ENCODE measurements around the gene MRPL30.
"Not testable (repeated sequence)": the region's sequence is repeated elsewhere in the genome, so short reads cannot be mapped to it uniquely, and the experiment has no call there.

MRPL30 gene

DNA sequence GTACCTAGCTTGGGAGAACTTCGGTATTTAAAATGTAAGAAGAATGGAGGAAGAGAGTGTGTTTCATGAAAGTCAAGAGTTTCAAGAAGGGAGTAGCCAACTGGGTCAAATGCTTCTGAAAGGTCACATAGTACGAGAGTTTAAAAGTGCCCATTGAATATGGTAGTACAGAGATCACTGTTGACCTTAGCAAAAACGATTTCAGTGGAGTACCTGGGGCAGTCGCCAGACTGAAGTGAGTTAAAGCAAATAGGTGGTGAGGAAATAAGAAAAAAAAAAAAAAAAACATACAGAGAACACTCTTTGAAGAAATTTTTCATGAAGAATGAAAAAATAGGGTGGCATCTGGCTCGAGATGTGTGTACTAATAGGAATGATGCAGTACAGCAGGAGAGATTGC is 14.8 kb upstream of the MRPL30 start:
- peak overlapping the region; percentile 38 for H3K27ac Mint-ChIP-seq
- peaks cover 20% of the 10 kb centered on the region for H3K36me3 Mint-ChIP-seq
- H3K4me3 Mint-ChIP-seq, result no peak overlapping the region
- no peaks in the 10 kb centered on the region for H3K9me3 Mint-ChIP-seq
- no peaks in the 10 kb centered on the region for H3K27me3 Mint-ChIP-seq
- H3K4me1 Mint-ChIP-seq, result peaks cover 19% of the 10 kb centered on the region

DNA sequence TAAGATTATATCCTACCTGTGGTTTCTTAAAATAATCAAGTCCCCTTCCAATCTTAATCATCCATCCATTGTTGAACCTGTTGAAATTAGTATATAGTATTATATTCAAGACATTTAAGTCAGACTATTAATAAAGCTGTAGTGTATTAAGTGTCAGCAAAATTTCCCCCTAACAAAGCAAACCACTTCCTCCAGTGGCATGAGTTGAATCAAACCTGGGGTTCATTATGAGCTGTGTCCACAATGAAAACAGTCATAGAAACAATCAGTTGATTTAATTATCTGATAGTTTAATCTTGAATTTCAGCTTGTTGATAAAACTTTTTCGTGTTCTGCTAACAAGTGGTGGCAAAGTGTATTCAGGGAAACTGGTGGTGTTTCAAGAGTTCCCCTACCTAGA is 11.4 kb upstream of the MRPL30 start:
- Mint-ChIP-seq H3K9me3 (no peaks in the 10 kb centered on the region), H3K27me3 (no peaks in the 10 kb centered on the region), H3K36me3 (peaks cover 15% of the 10 kb centered on the region), H3K27ac (peak overlapping the region; percentile 35), H3K4me1 (peaks cover 36% of the 10 kb centered on the region), H3K4me3 (no peak overlapping the region)

DNA sequence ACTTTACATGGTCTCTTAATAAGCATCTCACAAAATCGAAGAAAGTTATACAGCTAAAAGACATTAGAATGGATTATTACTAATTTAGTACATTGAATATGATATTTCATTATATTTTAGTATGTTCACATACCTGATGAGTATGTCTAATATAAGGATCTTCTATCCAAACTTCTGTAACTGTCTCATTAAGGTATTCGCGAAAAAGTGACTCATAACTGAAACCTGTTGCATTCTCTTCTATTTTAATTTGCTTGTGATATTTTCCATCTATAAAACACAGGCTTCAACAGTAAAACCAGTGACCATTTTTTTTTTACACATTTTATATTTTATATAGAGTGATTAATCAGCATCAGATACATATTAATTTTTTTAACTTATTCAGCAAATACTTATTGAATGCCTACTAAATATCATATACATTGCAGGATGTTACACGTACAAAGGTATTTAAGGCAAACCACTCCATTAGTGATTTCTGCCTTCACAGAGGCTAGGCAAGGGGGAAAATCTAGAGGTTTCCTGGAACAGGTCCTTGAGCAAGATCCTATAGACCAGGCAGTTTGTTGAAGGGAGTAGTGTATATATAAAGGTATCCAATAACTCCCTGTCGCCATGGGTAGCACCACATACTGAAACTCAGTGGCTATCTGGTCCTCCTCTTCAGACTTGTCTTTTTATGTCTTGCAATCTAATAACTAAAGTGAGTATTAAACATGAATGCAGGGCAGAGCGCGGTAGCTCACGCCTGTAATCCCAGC is 9.4 kb upstream of the MRPL30 start:
- Mint-ChIP-seq H3K9me3 (no peaks in the 10 kb centered on the region), H3K27ac (peak overlapping the region; percentile 91), H3K27me3 (no peaks in the 10 kb centered on the region), H3K4me1 (peaks cover 49% of the 10 kb centered on the region), H3K36me3 (peaks cover 12% of the 10 kb centered on the region), H3K4me3 (no peak overlapping the region)

DNA sequence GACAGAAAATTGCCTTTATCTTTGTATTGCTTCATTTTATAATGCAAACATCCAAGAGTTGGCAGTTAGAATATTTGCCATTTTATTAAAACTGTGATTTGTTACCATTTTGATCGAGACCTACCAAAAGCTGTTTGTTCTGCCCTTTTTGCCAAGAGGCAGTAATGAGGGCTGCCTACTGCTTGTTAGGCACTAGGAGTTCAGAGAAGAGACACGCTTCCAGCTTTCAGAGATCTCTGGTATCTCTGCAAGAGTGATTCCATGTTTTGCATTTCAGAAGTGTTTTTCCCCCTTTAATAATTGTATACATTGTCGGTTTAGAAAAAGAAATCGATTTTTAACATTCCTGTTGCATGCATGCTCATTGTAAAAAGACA is 628 bp downstream of the MRPL30 start:
- peaks cover 66% of the 10 kb centered on the region for H3K4me1 Mint-ChIP-seq
- H3K4me3 Mint-ChIP-seq, result peak overlapping the region; percentile 100
- no peaks in the 10 kb centered on the region for H3K9me3 Mint-ChIP-seq
- no peak overlapping the region for H3K27ac Mint-ChIP-seq
- H3K27me3 Mint-ChIP-seq, result no peaks in the 10 kb centered on the region
- peaks cover 11% of the 10 kb centered on the region for H3K36me3 Mint-ChIP-seq

DNA sequence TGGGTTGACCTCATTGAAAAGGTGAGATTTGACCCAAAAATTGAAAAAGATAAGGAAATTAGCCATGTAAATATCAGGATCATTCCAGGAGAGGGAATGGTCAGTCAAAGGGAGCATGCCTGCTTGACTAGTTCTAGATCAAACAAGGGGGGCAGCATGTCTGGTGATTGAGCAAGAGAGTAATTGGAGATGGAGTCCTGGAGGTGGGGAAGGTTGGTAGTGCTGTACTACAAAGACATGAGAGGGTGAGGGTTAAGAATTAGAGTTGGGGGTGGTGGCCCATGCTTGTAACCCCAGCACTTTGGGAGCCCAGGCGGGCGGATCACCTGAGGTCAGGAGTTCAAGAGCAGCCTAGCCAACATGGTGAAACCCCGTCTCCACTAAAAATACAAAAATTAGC is 2.0 kb downstream of the MRPL30 start:
- Mint-ChIP-seq H3K4me3 (peak overlapping the region; percentile 38), H3K9me3 (no peaks in the 10 kb centered on the region), H3K36me3 (peaks cover 8% of the 10 kb centered on the region), H3K4me1 (peaks cover 55% of the 10 kb centered on the region), H3K27me3 (no peaks in the 10 kb centered on the region), H3K27ac (peak overlapping the region; percentile 56)

DNA sequence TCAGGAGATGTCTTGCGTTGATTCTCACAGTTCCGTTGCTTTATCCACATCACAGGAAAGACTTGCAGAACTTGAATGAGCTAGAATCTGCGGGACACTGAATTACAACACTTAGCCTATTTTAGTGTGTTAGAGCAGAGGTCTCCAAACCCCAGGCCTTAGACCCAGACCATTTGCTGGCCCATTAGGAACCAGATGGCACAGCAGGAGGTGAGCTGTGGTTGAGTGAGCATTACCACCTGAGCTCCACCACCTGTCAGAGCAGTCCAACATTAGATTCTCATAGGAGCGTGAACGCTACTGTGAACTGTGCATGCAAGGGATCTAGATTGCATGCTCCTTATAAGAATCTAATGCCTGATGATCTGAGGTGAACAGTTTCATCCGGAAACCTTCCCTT is 3.8 kb downstream of the MRPL30 start:
- Mint-ChIP-seq H3K27ac (no peak overlapping the region), H3K9me3 (no peaks in the 10 kb centered on the region), H3K4me1 (peaks cover 51% of the 10 kb centered on the region), H3K27me3 (no peaks in the 10 kb centered on the region), H3K4me3 (no peak overlapping the region), H3K36me3 (peaks cover 10% of the 10 kb centered on the region)

DNA sequence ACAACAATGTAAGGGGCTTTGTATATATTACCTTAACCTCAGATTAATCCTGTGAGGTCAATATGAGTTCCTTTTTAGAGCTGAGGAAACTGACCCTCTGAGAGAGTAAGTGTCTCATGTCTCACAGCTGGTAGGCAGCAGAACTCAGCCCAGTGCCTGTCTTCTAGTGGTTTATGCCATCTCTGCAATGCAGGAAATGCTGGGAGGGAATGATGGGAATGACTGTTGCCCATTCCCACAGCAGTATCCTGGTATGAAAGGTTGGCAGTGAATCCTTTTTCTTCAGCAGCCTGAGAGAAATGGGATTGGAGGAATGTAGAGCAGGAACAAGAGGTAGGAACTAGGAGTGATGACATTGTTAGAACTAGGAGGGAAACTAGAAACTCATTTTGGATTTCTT is 6.0 kb downstream of the MRPL30 start:
- Mint-ChIP-seq H3K27ac (no peak overlapping the region), H3K36me3 (peaks cover 12% of the 10 kb centered on the region), H3K4me1 (peaks cover 48% of the 10 kb centered on the region), H3K27me3 (no peaks in the 10 kb centered on the region), H3K9me3 (no peaks in the 10 kb centered on the region), H3K4me3 (no peak overlapping the region)

DNA sequence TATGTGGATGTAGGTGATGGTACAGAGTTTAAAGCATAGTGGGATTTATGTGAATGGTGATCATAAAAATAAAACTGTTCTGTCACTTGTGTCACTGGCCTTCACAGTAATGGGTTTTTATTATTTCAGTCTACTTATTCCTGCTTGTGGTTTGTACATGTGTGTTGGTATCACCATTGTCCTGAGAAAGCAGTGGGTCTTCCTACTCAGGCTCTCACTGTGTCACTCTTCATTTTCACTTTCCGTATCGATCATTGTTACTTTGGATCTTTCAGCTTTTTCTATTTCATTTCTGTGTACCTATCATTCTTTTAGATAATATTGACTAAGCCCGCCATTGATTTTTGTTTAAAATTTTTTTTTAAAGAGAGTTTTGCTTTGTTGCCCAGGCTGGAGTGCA is 7.4 kb downstream of the MRPL30 start:
- Mint-ChIP-seq H3K27ac (no peak overlapping the region), H3K9me3 (no peaks in the 10 kb centered on the region), H3K4me3 (no peak overlapping the region), H3K27me3 (no peaks in the 10 kb centered on the region), H3K36me3 (peaks cover 17% of the 10 kb centered on the region), H3K4me1 (peaks cover 41% of the 10 kb centered on the region)

DNA sequence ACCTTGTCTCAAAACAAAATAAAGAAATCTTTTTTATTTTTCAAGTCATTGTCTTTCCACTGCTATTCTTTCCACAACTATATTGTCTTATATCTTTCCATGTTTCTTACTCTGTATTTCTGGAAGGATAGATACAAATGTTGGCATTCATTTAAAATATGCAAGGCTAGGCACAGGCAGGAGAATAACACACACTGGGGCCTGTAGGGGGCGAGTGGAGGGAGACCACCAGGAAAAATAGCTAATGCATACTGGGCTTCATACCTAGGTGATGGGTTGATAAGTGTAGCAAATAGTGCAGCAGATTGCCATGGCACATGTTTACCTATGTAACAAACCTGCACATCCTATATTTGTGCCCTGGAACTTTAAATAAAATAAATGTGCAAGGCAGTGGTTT is 9.6 kb downstream of the MRPL30 start:
- H3K4me3 Mint-ChIP-seq, result no peak overlapping the region
- no peaks in the 10 kb centered on the region for H3K9me3 Mint-ChIP-seq
- no peak overlapping the region for H3K27ac Mint-ChIP-seq
- H3K27me3 Mint-ChIP-seq, result no peaks in the 10 kb centered on the region
- peaks cover 23% of the 10 kb centered on the region for H3K36me3 Mint-ChIP-seq
- H3K4me1 Mint-ChIP-seq, result peaks cover 27% of the 10 kb centered on the region

DNA sequence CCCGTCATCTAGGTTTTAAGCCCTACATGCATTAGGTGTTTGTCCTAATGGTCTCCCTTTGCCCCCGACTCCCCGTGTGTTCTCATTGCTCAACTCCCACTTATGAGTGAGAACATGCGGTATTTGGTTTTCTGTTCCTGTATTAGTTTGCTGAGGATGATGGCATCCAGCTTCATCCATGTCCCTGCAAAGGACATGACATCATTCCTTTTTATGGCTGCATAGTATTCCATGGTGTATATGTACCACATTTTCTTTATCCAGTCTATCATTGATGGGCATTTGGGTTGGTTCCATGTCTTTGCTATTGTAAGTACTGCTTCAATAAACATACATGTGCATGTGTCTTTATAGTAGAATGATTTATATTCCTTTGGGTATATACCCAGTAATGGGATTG is 11.4 kb downstream of the MRPL30 start:
- H3K4me3 Mint-ChIP-seq, H3K27me3 Mint-ChIP-seq, H3K9me3 Mint-ChIP-seq, H3K27ac Mint-ChIP-seq: not testable (repeated sequence)
- Mint-ChIP-seq H3K36me3 (peaks cover 23% of the 10 kb centered on the region), H3K4me1 (peaks cover 24% of the 10 kb centered on the region)

DNA sequence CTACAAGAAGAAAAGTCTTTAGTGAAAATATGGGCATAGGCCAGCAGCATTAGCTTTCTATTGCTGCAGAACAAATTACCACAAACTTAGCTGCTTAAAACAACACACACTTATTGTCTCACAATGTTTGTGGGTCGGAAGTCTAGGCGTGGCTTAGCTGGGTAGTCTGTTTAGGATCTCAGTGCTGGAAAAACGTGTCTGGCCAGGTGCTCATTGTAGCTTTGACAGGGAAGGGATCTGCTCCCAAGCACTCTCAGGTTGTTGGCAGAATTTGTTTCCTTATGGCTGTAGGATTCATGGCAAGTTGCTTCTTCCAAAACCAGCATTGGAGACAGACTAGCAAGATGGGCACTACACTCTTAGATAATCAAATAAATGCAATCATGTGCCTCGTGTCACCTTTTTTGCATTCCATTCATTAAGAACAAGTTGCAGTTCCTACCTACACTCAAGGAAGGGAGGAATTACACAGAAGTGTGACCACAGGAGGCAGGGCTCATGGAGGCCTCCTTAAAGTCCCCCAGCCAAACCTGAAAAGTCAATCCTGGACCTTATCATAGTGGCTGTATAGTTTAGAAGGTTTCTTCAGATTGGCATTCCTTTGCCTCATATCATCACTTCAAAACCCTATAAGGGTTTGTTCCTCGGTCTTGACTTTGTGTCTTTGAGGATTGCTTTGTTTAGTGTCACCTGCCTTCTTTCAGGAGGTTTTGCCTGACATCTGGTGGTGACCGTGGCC is 17.3 kb downstream of the MRPL30 start:
- no peaks in the 10 kb centered on the region for H3K27me3 Mint-ChIP-seq
- H3K4me1 Mint-ChIP-seq, result no peaks in the 10 kb centered on the region
- no peaks in the 10 kb centered on the region for H3K9me3 Mint-ChIP-seq
- H3K27ac Mint-ChIP-seq, result no peak overlapping the region
- no peak overlapping the region for H3K4me3 Mint-ChIP-seq
- peaks cover 7% of the 10 kb centered on the region for H3K36me3 Mint-ChIP-seq

DNA sequence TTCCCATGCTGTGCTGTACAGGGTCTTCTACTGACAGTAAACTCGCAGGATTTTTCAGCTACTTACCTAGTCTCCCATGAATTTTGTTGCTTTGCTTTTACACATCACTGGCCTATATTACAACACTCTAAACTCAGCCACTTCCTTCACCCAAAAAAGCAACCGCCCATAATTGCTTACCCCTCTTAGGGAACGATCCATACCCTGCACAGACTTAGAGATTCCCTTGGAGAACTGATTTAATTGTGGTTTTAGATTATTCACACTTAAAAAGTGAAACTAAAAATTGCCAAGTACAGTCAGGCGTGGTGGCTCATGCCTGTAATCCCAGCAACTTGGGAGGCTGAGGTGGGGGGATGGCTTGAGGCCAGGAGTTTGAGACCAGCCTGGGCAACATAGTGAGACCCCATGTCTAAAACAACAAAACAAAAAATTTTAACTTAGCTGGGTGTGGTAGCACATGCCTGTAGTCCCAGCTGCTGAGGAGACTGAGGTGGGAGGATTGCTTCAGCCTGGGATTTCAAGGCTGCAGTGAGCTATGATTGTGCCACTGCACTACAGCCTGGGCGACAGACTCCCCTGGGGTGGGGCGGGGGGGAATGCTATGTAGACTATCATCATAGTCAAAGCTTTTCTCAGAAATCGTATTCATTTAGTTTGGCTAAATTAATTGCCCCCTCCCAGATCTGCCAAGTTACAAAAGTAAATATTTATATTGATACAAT is 19.3 kb downstream of the MRPL30 start:
- Mint-ChIP-seq H3K4me1 (no peaks in the 10 kb centered on the region), H3K27ac (peak overlapping the region; percentile 52), H3K27me3 (no peaks in the 10 kb centered on the region), H3K9me3 (no peaks in the 10 kb centered on the region), H3K36me3 (peaks cover 4% of the 10 kb centered on the region), H3K4me3 (no peak overlapping the region)

DNA sequence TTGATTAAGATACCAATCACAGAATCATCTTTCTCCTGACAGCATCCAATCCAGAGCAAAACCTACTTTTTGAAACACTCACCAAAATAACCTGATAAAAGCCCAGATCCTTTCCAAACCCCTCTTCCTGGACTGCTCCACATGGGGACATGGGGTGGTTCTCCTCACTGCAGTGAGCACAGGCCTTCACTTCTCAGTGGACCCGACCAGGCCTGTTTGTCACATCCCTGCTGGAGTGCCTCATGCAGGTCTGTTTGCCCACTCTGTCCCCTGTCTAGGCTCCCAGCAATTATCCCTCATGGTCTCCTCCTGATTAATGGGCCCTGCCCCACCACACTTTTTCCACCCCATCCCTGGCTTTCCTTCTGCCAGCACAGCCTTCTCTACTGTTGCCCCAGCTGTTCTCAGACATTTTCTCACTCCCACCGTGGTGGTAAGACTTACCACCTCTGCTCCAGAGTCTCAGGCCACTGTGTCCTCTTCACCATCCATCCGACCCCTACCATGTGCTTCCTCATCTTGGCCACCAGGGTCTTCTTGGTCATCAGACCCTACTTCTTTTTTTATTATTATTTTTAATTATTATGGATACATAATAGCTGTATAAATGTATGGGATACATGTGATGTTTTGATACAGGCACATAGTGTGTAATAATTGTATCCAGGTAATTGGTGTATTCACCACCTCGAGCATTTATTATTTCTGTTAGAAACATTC is 21.1 kb downstream of the MRPL30 start:
- Mint-ChIP-seq H3K4me3 (no peak overlapping the region), H3K36me3 (peaks cover 10% of the 10 kb centered on the region), H3K4me1 (no peaks in the 10 kb centered on the region), H3K27ac (peak overlapping the region; percentile 2), H3K9me3 (no peaks in the 10 kb centered on the region), H3K27me3 (no peaks in the 10 kb centered on the region)

DNA sequence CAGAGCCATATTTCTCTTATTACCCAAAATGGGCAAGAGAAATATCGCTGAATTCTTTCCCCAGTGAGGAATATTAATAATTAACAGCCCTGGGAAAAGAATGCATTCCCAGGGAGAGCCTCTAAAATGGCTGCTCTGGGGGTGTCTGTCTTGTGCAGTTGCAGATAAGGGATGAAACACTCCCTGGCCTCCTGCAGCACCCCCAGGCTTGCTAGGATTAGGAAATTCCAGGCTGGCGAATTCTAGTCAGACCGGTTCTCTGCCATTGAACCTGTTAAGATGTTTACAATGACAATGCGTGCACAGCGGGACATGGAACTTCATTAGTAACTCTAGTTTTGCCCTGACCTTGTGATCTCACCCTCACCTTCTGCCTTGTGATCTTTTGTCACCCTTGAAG is 24.5 kb downstream of the MRPL30 start:
- H3K4me3 Mint-ChIP-seq, result no peak overlapping the region
- no peaks in the 10 kb centered on the region for H3K9me3 Mint-ChIP-seq
- H3K4me1 Mint-ChIP-seq, result no peaks in the 10 kb centered on the region
- H3K27me3 Mint-ChIP-seq, result no peaks in the 10 kb centered on the region
- H3K36me3 Mint-ChIP-seq, result peaks cover 28% of the 10 kb centered on the region
- no peak overlapping the region for H3K27ac Mint-ChIP-seq

DNA sequence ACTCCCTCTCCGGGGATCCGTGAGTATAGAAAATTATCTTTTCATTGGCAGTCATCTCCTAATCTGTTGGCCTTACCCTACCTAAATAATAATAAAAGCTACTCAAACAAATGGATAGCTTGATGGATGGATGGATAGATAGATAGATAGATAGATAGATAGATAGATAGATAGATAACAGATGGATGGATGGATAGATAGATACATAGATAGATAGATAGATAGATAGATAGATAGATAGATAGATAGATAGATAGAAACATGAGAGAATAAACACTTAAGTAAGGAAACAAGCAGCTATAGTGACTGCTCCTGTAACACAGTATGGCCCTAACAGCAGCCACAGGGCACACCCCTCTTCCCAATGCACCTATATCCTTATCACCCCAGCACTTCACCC is 35.1 kb downstream of the MRPL30 start:
- H3K9me3 Mint-ChIP-seq, result no peaks in the 10 kb centered on the region
- H3K27ac Mint-ChIP-seq, result no peak overlapping the region
- peaks cover 17% of the 10 kb centered on the region for H3K36me3 Mint-ChIP-seq
- no peak overlapping the region for H3K4me3 Mint-ChIP-seq
- H3K4me1 Mint-ChIP-seq, result no peaks in the 10 kb centered on the region
- H3K27me3 Mint-ChIP-seq, result no peaks in the 10 kb centered on the region

Measured in activated naive CD4-positive, alpha-beta T cell treated with anti-CD3 and anti-CD28 coated beads, Interleukin-2, amount 50 U/mL, for 24 hours (primary cell).